Neural cell (in vitro differentiated cells): ENCODE measurements around the gene LMO4. TPM values are rescaled to one million over a fixed set of nuclear protein-coding genes. Genes with fewer than 3 reads are reported as not detected.

Source experiments
- H2AFZ ChIP-seq: fragments of 200-600, 300-800 bp; sonication (generic), shearing (Covaris generic); 2 replicates; pipeline ENCODE4 v1.6.0; 2014; ENCODE audit warnings: low read depth, mild to moderate bottlenecking, antibody characterized with exemption, low read length, moderate library complexity
- H3F3A ChIP-seq: fragments of 200-600 bp; shearing (Covaris generic); 2 replicates; pipeline ENCODE4 v1.6.1; 2016; ENCODE audit warnings: mild to moderate bottlenecking, moderate library complexity, mixed read lengths, antibody characterized with exemption, low read length; ENCODE audit not compliant: insufficient read depth, poor library complexity, severe bottlenecking
- H3K27ac ChIP-seq: fragments of 200-600, 300-800 bp; sonication (generic), shearing (Covaris generic); 2 replicates; pipeline ENCODE4 v1.5.1; 2014; ENCODE audit warnings: mild to moderate bottlenecking, low read length, moderate library complexity
- H3K27me3 ChIP-seq: fragments of 300-800, 200-600 bp; sonication (generic), shearing (Covaris generic); 2 replicates; pipeline ENCODE4 v1.6.0; 2014; ENCODE audit warnings: mild to moderate bottlenecking, low read depth, low read length, moderate library complexity; ENCODE audit not compliant: insufficient read depth
- H3K36me3 ChIP-seq: fragments of 300-800, 200-600 bp; sonication (generic), shearing (Covaris generic); 2 replicates; pipeline ENCODE4 v1.5.1; 2014; ENCODE audit warnings: mild to moderate bottlenecking, antibody characterized with exemption, low read length, moderate library complexity; ENCODE audit not compliant: insufficient read depth
- H3K4me2 ChIP-seq: fragments of 300-800, 200-600 bp; sonication (generic), shearing (Covaris generic); 2 replicates; pipeline ENCODE4 v1.6.0; 2014; ENCODE audit warnings: mild to moderate bottlenecking, low read length
- H3K4me3 ChIP-seq: fragments of 300-800, 200-600 bp; sonication (generic), shearing (Covaris generic); 2 replicates; pipeline ENCODE4 v1.5.1; 2014; ENCODE audit warnings: mild to moderate bottlenecking, low read length, moderate library complexity
- H3K79me2 ChIP-seq: fragments of 200-600 bp; shearing (Covaris generic); replicated peaks from 2 replicates; pipeline ENCODE4 v1.6.0; 2014; ENCODE audit warnings: mild to moderate bottlenecking, low read length, moderate library complexity; ENCODE audit not compliant: insufficient read depth
- H3K9ac ChIP-seq: fragments of 300-800, 200-600 bp; sonication (generic), shearing (Covaris generic); 2 replicates; pipeline ENCODE4 v1.6.1; 2016; ENCODE audit warnings: mild to moderate bottlenecking, low read length, mixed read lengths
- H3K9me2 ChIP-seq: fragments of 200-600 bp; shearing (Covaris generic); 2 replicates; pipeline ENCODE4 v1.6.1; 2016; ENCODE audit warnings: mild to moderate bottlenecking, low read length, mixed read lengths; ENCODE audit not compliant: insufficient read depth
- H3K9me3 ChIP-seq: fragments of 200-600, 300-800 bp; sonication (generic), shearing (Covaris generic); 2 replicates; pipeline ENCODE4 v1.6.1; 2016; ENCODE audit warnings: mild to moderate bottlenecking, mixed run types, low read length, moderate library complexity, mixed read lengths
- H4K20me1 ChIP-seq: fragments of 200-600 bp; shearing (Covaris generic); 2 replicates; pipeline ENCODE4 v1.6.1; 2016; ENCODE audit warnings: mild to moderate bottlenecking, mixed run types; ENCODE audit not compliant: insufficient read depth
- EP300 ChIP-seq: fragments of 450-650 bp; conservative IDR thresholded peaks from 2 replicates; pipeline ENCODE4 v1.6.1; 2014; ENCODE audit warnings: antibody characterized with exemption, mild to moderate bottlenecking, moderate library complexity; ENCODE audit not compliant: poor library complexity, severe bottlenecking
- EZH2 ChIP-seq: fragments of 200-600, 300-800 bp; shearing (Covaris generic), sonication (generic); IDR thresholded peaks from 2 replicates; pipeline ENCODE4 v1.6.1; 2014; ENCODE audit warnings: antibody characterized with exemption, low read length, borderline replicate concordance, mild to moderate bottlenecking; ENCODE audit not compliant: insufficient read depth, poor library complexity, severe bottlenecking
- MXI1 ChIP-seq: fragments of 450-650 bp; conservative IDR thresholded peaks from 2 replicates; pipeline ENCODE4 v1.6.1; 2014; ENCODE audit warnings: antibody characterized with exemption, mild to moderate bottlenecking; ENCODE audit not compliant: poor library complexity, severe bottlenecking
- POLR2AphosphoS5 ChIP-seq: IDR thresholded peaks from 2 replicates; pipeline ENCODE4 v1.6.1; 2012
- RAD21 ChIP-seq: fragments of 450-650 bp; conservative IDR thresholded peaks from 2 replicates; pipeline ENCODE4 v1.6.1; 2014; ENCODE audit warnings: antibody characterized with exemption, mild to moderate bottlenecking, moderate library complexity
- SMC3 ChIP-seq: fragments of 450-650 bp; conservative IDR thresholded peaks from 2 replicates; pipeline ENCODE4 v1.6.1; 2014; ENCODE audit warnings: antibody characterized with exemption, mild to moderate bottlenecking, moderate library complexity; ENCODE audit not compliant: poor library complexity
- TAF1 ChIP-seq: IDR thresholded peaks from 2 replicates; pipeline ENCODE4 v1.6.1; 2012; ENCODE audit warnings: low read depth
- polyA plus RNA-seq: library from polyadenylated mRNA; depleted of rRNA; stranded (reverse); fragments of >200 nt; gene quantifications from 2 replicates; pipeline ENCODE4 v1.2.3, GENCODE V29; 2014
- TF ChIP-seq, protein P1 (sequence below): fragments of 450-650 bp; IDR thresholded peaks from 2 replicates; pipeline ENCODE4 v1.5.1; 2014; ENCODE audit warnings: antibody characterized with exemption, mild to moderate bottlenecking, moderate library complexity; ENCODE audit not compliant: poor library complexity, severe bottlenecking
- TF ChIP-seq, protein P2 (sequence below): IDR thresholded peaks from 2 replicates; pipeline ENCODE4 v1.6.1; 2012; ENCODE audit warnings: borderline replicate concordance

The LMO4 gene
- polyA plus RNA-seq, 1 donor from 2014 or later, result 147 TPM

DNA sequence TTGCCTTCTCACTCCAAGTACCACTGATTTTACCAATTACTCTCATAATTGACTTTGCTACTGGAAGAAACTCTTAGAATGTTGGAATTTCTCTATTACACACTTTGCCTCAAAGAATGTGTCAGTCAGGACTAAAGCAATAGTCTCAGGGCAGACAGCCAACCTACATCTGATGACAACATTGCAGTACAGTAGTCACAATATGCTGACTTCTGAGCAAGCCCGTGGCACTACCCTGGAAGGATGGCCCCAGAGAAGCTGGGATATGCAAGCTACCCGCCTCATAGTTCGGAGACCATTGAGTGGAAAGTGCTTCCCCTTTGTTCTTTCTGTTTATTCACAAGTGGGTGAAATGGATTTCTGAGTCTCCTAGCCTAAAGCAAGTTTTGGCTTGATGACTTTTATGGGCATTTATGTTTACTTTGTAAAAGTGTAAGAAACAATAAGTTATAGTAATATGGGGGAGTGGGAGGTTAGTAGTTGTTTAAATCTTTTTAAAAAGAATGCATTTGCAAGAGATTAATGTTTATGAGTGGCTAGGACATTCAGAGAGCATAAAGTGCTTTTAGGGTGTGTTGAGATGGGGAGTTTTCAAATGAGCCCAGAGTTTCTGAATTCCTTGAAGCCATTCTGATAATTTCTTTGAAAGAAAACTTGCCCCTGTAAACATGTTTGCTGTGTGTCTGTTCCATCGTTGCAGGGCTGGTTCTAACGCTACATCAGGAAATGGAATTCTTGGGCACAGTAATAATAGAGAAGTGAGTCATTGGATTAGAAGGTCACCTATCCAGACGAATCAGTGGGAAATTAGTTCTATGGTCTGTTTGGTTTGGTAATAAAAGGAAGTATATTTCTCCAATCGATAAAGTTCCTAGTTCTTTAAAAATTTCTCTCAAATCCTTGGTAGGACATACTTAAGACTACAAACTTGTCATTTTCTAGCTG lies 63.8 kb downstream of the LMO4 start:
- H3K9me3 ChIP-seq, result no peaks in the 10 kb centered on the region
- H3K4me3 ChIP-seq, result no peak overlapping the region
- H3K27ac ChIP-seq, result no peak overlapping the region
- H3K79me2 ChIP-seq, result no peaks in the 10 kb centered on the region
- H3K36me3 ChIP-seq, result no peaks in the 10 kb centered on the region
- no peaks in the 10 kb centered on the region for H3F3A ChIP-seq
- no peaks in the 10 kb centered on the region for H4K20me1 ChIP-seq
- no peak overlapping the region for H3K4me2 ChIP-seq
- no peak for TF ChIP-seq RAD21
- TF ChIP-seq, protein P1, sequence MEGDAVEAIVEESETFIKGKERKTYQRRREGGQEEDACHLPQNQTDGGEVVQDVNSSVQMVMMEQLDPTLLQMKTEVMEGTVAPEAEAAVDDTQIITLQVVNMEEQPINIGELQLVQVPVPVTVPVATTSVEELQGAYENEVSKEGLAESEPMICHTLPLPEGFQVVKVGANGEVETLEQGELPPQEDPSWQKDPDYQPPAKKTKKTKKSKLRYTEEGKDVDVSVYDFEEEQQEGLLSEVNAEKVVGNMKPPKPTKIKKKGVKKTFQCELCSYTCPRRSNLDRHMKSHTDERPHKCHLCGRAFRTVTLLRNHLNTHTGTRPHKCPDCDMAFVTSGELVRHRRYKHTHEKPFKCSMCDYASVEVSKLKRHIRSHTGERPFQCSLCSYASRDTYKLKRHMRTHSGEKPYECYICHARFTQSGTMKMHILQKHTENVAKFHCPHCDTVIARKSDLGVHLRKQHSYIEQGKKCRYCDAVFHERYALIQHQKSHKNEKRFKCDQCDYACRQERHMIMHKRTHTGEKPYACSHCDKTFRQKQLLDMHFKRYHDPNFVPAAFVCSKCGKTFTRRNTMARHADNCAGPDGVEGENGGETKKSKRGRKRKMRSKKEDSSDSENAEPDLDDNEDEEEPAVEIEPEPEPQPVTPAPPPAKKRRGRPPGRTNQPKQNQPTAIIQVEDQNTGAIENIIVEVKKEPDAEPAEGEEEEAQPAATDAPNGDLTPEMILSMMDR, result no peak
- TF ChIP-seq, protein P2, sequence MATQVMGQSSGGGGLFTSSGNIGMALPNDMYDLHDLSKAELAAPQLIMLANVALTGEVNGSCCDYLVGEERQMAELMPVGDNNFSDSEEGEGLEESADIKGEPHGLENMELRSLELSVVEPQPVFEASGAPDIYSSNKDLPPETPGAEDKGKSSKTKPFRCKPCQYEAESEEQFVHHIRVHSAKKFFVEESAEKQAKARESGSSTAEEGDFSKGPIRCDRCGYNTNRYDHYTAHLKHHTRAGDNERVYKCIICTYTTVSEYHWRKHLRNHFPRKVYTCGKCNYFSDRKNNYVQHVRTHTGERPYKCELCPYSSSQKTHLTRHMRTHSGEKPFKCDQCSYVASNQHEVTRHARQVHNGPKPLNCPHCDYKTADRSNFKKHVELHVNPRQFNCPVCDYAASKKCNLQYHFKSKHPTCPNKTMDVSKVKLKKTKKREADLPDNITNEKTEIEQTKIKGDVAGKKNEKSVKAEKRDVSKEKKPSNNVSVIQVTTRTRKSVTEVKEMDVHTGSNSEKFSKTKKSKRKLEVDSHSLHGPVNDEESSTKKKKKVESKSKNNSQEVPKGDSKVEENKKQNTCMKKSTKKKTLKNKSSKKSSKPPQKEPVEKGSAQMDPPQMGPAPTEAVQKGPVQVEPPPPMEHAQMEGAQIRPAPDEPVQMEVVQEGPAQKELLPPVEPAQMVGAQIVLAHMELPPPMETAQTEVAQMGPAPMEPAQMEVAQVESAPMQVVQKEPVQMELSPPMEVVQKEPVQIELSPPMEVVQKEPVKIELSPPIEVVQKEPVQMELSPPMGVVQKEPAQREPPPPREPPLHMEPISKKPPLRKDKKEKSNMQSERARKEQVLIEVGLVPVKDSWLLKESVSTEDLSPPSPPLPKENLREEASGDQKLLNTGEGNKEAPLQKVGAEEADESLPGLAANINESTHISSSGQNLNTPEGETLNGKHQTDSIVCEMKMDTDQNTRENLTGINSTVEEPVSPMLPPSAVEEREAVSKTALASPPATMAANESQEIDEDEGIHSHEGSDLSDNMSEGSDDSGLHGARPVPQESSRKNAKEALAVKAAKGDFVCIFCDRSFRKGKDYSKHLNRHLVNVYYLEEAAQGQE, result no peak
- no peak for TF ChIP-seq POLR2AphosphoS5
- TF ChIP-seq MXI1, result no peak
- H3K9ac ChIP-seq, result no peak overlapping the region
- H3K9me2 ChIP-seq, result no peaks in the 10 kb centered on the region
- H3K27me3 ChIP-seq, result no peaks in the 10 kb centered on the region
- no peak overlapping the region for H2AFZ ChIP-seq

DNA sequence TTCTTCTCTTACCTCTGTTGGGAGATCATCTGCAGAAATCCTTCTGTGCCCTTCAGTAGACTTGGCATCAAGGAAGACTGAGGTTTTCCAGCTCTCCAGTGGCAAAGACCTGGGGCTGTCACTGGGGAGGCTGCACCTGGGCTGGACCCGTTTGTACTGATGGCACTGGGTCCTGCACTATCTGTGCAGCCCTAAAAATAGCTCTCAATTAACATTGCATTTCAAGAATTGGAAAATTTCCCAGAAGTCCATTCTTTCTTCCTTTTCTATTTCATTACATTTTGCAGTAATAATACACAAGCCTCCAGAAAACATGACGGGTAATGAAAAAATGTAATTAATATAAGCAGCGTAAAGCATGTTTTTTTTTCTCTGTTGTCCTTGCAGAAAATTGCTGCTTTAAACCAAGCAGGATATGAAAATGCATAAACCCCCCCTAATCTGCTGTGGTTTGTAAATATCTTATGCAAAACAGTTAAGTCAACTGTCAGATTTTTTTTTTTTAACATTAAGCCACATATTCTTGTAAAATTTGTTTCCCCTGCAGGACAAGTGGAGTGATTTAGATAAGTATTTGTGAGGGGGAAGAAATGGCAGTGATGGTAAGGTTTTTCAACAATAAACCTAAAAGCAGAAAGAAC lies 64.9 kb downstream of the LMO4 start:
- no peaks in the 10 kb centered on the region for H3K9me3 ChIP-seq
- no peaks in the 10 kb centered on the region for H3F3A ChIP-seq
- no peaks in the 10 kb centered on the region for H3K79me2 ChIP-seq
- no peaks in the 10 kb centered on the region for H3K36me3 ChIP-seq
- no peaks in the 10 kb centered on the region for H3K27me3 ChIP-seq
- H4K20me1 ChIP-seq, result no peaks in the 10 kb centered on the region
- H3K9me2 ChIP-seq, result no peaks in the 10 kb centered on the region
- no peak overlapping the region for H3K9ac ChIP-seq
- no peak overlapping the region for H3K4me2 ChIP-seq
- no peak overlapping the region for H2AFZ ChIP-seq
- TF ChIP-seq TAF1 (no peak), MXI1 (no peak), POLR2AphosphoS5 (no peak), EP300 (no peak), EZH2 (no peak), SMC3 (no peak), RAD21 (no peak)
- TF ChIP-seq, protein P2, result no peak
- TF ChIP-seq, protein P1, result no peak
- H3K27ac ChIP-seq, result no peak overlapping the region
- no peak overlapping the region for H3K4me3 ChIP-seq
